Neural crest cell (in vitro differentiated cells): ENCODE data around the gene PREX1. TPM values are rescaled to one million over a fixed set of nuclear protein-coding genes. Genes with fewer than 3 reads are reported as not detected.

Experiments used
- DNase-seq: peaks from one replicate; pipeline ENCODE4 v3.0.0; 2021; ENCODE audit warnings: low read depth, mixed read lengths, low spot score
- H3K27ac Mint-ChIP-seq: one replicate; pipeline ENCODE4 v1.8.0; 2021; ENCODE audit warnings: mild to moderate bottlenecking, mixed read lengths; ENCODE audit not compliant: unreplicated experiment
- H3K27me3 Mint-ChIP-seq: 2 replicates; pipeline ENCODE4 v1.8.0; 2021; ENCODE audit warnings: low read depth, mild to moderate bottlenecking, mixed read lengths
- H3K36me3 Mint-ChIP-seq: 2 replicates; pipeline ENCODE4 v1.8.0; 2021; ENCODE audit warnings: low read depth, mild to moderate bottlenecking, mixed read lengths
- H3K4me1 Mint-ChIP-seq: 2 replicates; pipeline ENCODE4 v1.8.0; 2021; ENCODE audit warnings: mixed read lengths
- H3K4me3 Mint-ChIP-seq: one replicate; pipeline ENCODE4 v1.8.0; 2021; ENCODE audit warnings: mild to moderate bottlenecking, mixed read lengths
- H3K9me3 Mint-ChIP-seq: 2 replicates; pipeline ENCODE4 v1.8.0; 2021; ENCODE audit warnings: mixed read lengths
- CTCF ChIP-seq: fragments of 200-600 bp; sonication (generic); conservative IDR thresholded peaks from 2 replicates; pipeline ENCODE4 v1.5.0; 2021; ENCODE audit warnings: antibody characterized with exemption, mild to moderate bottlenecking
- total RNA-seq: library from RNA; stranded (reverse); gene quantifications from 2 replicates; pipeline ENCODE4 v1.2.1, GENCODE V29; 2021

The PREX1 gene
- total RNA-seq, 1 donor from 2014 or later: 72.4 TPM

GRCh38 chr20:48740712-48741111, 87.1 kb downstream of the PREX1 start:
- no peaks in the 10 kb centered on the region for H3K9me3 Mint-ChIP-seq
- no peak for DNase-seq
- no peak overlapping the region for H3K4me3 Mint-ChIP-seq
- H3K27me3 Mint-ChIP-seq: no peaks in the 10 kb centered on the region
- TF ChIP-seq CTCF: no peak
- H3K27ac Mint-ChIP-seq: no peak overlapping the region
- H3K36me3 Mint-ChIP-seq: peaks cover 17% of the 10 kb centered on the region
- peaks cover 58% of the 10 kb centered on the region for H3K4me1 Mint-ChIP-seq

GRCh38 chr20:48740292-48740649, 87.5 kb downstream of the PREX1 start:
- H3K4me1 Mint-ChIP-seq: peaks cover 53% of the 10 kb centered on the region
- no peak for TF ChIP-seq CTCF
- H3K27me3 Mint-ChIP-seq: no peaks in the 10 kb centered on the region
- H3K36me3 Mint-ChIP-seq: peaks cover 17% of the 10 kb centered on the region
- no peak overlapping the region for H3K27ac Mint-ChIP-seq
- DNase-seq: no peak
- peak overlapping the region; percentile 14 for H3K4me3 Mint-ChIP-seq
- H3K9me3 Mint-ChIP-seq: no peaks in the 10 kb centered on the region

GRCh38 chr20:48739395-48740291, 88.2 kb downstream of the PREX1 start:
- Mint-ChIP-seq H3K27ac (peak overlapping the region; percentile 88), H3K27me3 (no peaks in the 10 kb centered on the region), H3K4me1 (peaks cover 52% of the 10 kb centered on the region), H3K9me3 (no peaks in the 10 kb centered on the region), H3K4me3 (no peak overlapping the region), H3K36me3 (peaks cover 17% of the 10 kb centered on the region)
- TF ChIP-seq CTCF: no peak
- no peak for DNase-seq

- TF ChIP-seq CTCF: no peak
- Mint-ChIP-seq H3K9me3 (no peaks in the 10 kb centered on the region), H3K27ac (peak overlapping the region; percentile 88), H3K27me3 (no peaks in the 10 kb centered on the region), H3K4me1 (peaks cover 52% of the 10 kb centered on the region), H3K36me3 (peaks cover 18% of the 10 kb centered on the region), H3K4me3 (peak overlapping the region; percentile 76)
- DNase-seq: no peak
Observed at GRCh38 chr20:48738399-48739304, 89.1 kb downstream of the PREX1 start.

DNA sequence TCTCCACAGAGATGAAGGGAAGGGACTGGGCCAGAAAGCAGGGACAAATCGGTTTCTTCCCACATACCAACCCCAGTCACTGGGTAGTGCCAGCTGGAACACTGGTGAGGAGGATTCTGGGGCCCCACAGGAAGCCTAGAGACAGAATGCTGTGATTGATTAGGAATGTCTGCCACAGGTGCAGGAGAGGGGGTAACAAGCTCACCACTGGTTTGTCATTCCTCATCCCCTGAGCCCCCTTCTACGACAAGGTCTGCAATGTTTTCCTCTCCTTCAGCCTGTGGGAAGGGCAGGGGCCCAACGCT, 89.8 kb downstream of the PREX1 start:
- Mint-ChIP-seq H3K27ac (peak overlapping the region; percentile 81), H3K4me3 (peak overlapping the region; percentile 76), H3K27me3 (no peaks in the 10 kb centered on the region), H3K36me3 (peaks cover 18% of the 10 kb centered on the region), H3K9me3 (no peaks in the 10 kb centered on the region), H3K4me1 (peaks cover 54% of the 10 kb centered on the region)
- no peak for DNase-seq
- no peak for TF ChIP-seq CTCF
